Naive B cell (primary cell): ENCODE results near the gene TP53BP1. TPM values are rescaled to one million over a fixed set of nuclear protein-coding genes. Genes with fewer than 3 reads are reported as not detected.
"Not testable (repeated sequence)": the region's sequence is repeated elsewhere in the genome, so short reads cannot be mapped to it uniquely, and the experiment has no call there.

Experiments
- ATAC-seq, 2 donors: fragments of 150-1000 bp; cut with Tn5 transposase; 2 replicates each; pipeline ENCODE4 v1.10.0; 2021; ENCODE audit warnings: low read depth in 2 of 2, mild to moderate bottlenecking in 2 of 2, moderate library complexity in 2 of 2
- DNase-seq: peaks from one replicate; pipeline ENCODE4 v3.0.0; 2022
- H3K27ac Mint-ChIP-seq, 6 donors: one replicate each; pipeline ENCODE4 v1.8.0; 2020 to 2022; ENCODE audit warnings: mild to moderate bottlenecking in 6 of 6, mixed read lengths in 6 of 6, moderate library complexity in 5 of 6, inconsistent platforms in 2 of 6
- H3K27me3 Mint-ChIP-seq, 3 donors: one replicate each; pipeline ENCODE4 v1.8.0; 2021 to 2022; ENCODE audit warnings: mixed read lengths in 3 of 3, mild to moderate bottlenecking in 1 of 3
- H3K36me3 Mint-ChIP-seq, 2 donors: one replicate each; pipeline ENCODE4 v1.8.0; 2020 to 2022; ENCODE audit warnings: mixed read lengths in 2 of 2, inconsistent platforms in 1 of 2, mild to moderate bottlenecking in 1 of 2
- H3K4me1 Mint-ChIP-seq, 3 donors: one replicate each; pipeline ENCODE4 v1.8.0; 2020 to 2022; ENCODE audit warnings: mixed read lengths in 3 of 3, inconsistent platforms in 1 of 3, mild to moderate bottlenecking in 1 of 3, moderate library complexity in 1 of 3
- H3K4me3 Mint-ChIP-seq, 8 donors: one replicate each; pipeline ENCODE4 v1.8.0; 2020 to 2022; ENCODE audit warnings: mild to moderate bottlenecking in 8 of 8, mixed read lengths in 8 of 8, moderate library complexity in 8 of 8, inconsistent platforms in 2 of 8
- H3K9me3 Mint-ChIP-seq, 7 donors: one replicate each; pipeline ENCODE4 v1.8.0; 2020 to 2022; ENCODE audit warnings: mixed read lengths in 7 of 7, mild to moderate bottlenecking in 5 of 7, inconsistent platforms in 2 of 7, moderate library complexity in 1 of 7
- polyA plus RNA-seq, 6 donors: library from polyadenylated mRNA; unstranded; fragments of 300-500 nt; fragmentation: Illumina TruSeq; gene quantifications; one replicate each; pipeline ENCODE4 v1.2.3, GENCODE V29; 2021; ENCODE audit warnings: low read depth in 6 of 6

The TP53BP1 gene
- polyA plus RNA-seq, 6 donors from 2014 or later: 9.2 to 13.7 (median 11.4) TPM

DNA sequence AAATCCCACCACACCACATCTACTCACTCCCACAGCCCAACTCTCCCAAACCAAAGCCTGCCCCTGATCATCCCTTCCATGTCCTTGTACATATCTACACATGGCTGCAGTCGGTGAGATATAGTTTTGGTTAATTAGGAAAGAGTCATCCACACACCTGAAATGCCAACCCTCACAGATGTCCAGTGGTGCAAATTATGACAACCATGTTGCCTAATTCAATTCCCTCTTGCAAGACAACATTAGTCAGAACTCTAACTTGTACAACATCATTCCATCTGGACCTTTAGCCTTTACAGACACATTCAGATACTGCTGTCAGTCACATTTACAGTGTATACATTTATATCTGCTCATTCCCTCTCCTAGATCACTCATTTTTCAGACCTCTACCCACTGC lies 80.9 kb downstream of the TP53BP1 start:
- DNase-seq (no peak), ATAC-seq (no peak)
- peaks cover 41 to 50% of the 10 kb centered on the region in 2 donors for H3K36me3 Mint-ChIP-seq
- no peak overlapping the region for H3K4me3 Mint-ChIP-seq
- no peaks in the 10 kb centered on the region for H3K27me3 Mint-ChIP-seq
- H3K9me3 Mint-ChIP-seq: no peaks in the 10 kb centered on the region
- H3K4me1 Mint-ChIP-seq: peaks cover 0 to 3% (median 3%) of the 10 kb centered on the region in 3 donors
- H3K27ac Mint-ChIP-seq: no peak overlapping the region

DNA sequence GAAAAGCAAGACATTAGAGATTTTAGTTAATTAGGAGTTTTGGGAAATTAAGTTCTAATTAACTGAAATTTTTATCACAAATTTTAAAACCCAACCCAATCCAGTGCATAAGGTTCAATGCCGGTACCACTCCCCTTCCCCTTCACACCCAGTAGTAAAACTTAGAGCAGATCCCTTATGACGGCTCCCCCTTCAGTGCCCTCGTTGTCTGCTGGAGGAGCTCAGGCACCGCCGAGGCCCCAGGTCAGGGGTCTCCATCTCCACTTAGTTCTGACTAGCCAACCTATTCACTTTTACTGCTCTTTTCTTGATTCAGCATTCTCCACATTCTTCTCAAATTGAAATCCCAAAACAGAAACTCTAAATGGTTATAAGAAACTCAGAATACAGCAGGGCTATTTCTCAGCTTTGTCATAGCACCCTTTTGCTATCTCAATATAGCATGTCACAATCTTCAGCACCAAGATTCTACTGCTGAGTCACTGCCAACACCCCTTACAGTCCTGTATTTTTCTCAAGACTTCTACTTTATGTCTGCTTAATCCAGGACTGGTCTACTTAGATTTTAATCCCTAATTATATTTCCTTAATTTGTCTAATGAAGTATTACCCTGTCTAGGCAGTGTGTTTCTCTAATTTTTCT lies 82.3 kb downstream of the TP53BP1 start:
- Mint-ChIP-seq H3K27me3 (no peaks in the 10 kb centered on the region), H3K36me3 (peaks cover 42 to 50% of the 10 kb centered on the region in 2 donors), H3K4me3 (no peak overlapping the region), H3K27ac (peak overlapping the region in 4 of 6 donors; percentile 54 to 94 (median 68)), H3K4me1 (peaks cover 0 to 3% (median 3%) of the 10 kb centered on the region in 3 donors), H3K9me3 (no peaks in the 10 kb centered on the region)
- no peak for DNase-seq
- ATAC-seq: no peak

DNA sequence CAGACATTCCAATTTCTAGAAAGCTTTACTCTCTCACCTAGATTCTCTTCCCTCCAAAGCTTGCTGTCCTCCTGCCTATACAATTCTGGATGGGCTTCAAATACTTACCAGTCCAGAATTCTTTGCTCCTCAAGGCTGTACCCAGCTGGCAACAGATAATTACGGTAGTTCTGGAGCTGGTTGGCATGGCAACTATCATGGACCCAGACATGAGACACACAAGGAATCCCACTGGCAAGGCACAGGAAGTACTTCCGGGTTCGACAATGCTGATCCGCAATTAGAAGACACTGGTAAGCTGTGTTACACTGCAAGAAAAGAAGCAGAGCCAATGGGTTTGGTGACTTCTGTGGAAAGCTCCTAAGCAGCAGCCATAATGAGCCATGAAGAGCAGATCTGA lies 84.2 kb downstream of the TP53BP1 start:
- peaks cover 45 to 52% of the 10 kb centered on the region in 2 donors for H3K36me3 Mint-ChIP-seq
- no peaks in the 10 kb centered on the region for H3K27me3 Mint-ChIP-seq
- DNase-seq (no peak), ATAC-seq (no peak)
- peak overlapping the region in 2 of 6 donors; percentile 33 to 44 for H3K27ac Mint-ChIP-seq
- no peak overlapping the region for H3K4me3 Mint-ChIP-seq
- peaks cover 0 to 3% (median 3%) of the 10 kb centered on the region in 3 donors for H3K4me1 Mint-ChIP-seq
- H3K9me3 Mint-ChIP-seq: no peaks in the 10 kb centered on the region

DNA sequence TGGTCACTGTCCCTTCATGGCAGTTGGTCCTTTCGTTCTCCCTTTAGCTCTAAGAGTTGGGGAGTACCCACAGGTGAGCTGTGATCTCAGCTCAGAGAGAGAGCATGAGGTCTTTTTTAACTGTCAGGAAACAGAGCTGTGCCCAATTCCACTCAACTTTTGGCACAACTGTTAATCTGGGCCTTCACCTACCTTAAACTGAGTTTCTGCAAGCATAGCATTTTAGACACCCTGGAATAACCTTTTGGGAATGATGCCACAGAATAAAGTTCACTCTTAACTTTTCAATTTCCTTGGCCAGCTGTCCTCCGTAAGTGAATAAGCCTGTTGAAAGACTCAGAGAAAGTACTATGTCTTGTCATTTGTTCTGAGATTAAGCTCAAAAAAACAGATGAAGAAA lies 86.1 kb downstream of the TP53BP1 start:
- peaks cover 34 to 45% of the 10 kb centered on the region in 2 donors for H3K36me3 Mint-ChIP-seq
- DNase-seq: no peak
- no peak overlapping the region for H3K4me3 Mint-ChIP-seq
- no peaks in the 10 kb centered on the region for H3K27me3 Mint-ChIP-seq
- no peaks in the 10 kb centered on the region for H3K4me1 Mint-ChIP-seq
- no peak for ATAC-seq
- H3K9me3 Mint-ChIP-seq: no peaks in the 10 kb centered on the region
- H3K27ac Mint-ChIP-seq: peak overlapping the region in 1 of 6 donors; percentile 18

DNA sequence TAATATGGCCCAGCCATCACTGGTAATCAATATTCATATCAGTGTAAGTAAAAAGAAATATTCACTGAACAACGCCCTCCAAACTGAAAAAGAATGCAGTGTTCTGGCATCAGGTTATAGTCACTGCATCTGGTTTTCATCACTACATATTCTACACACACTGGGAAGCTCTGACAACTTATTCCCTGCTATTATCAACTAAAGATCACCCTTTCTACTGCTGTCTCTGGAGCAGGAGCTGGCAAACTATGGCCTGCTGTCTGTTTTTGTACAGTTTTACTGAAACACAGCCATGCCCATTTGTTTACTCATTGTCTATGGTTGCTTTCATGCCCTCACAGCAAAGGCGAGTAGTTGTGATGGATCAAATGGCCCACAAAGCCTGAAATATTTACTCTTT lies 86.8 kb downstream of the TP53BP1 start:
- Mint-ChIP-seq H3K9me3 (no peaks in the 10 kb centered on the region), H3K36me3 (peaks cover 31 to 50% of the 10 kb centered on the region in 2 donors), H3K4me1 (no peaks in the 10 kb centered on the region), H3K4me3 (no peak overlapping the region), H3K27me3 (no peaks in the 10 kb centered on the region), H3K27ac (peak overlapping the region in 1 of 6 donors; percentile 72)
- DNase-seq: no peak
- ATAC-seq: no peak

DNA sequence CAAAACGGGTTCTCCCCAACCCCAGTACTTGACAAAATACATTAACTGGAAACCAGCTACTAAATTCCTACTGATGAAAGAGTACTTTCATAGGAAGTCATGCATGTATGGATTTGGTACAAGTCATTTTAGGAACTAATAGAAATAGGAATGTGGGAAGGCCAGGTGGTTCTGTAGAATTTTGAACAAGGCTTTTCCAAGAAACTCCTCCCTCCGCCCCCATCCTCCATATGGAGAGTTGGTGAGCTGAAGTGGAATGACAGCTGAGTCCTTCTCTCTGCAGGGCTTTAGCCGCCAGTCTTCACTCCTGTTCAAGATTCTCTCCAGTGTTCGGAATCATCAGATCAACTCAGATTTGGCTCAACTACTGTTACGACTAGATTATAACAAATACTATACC lies 88.8 kb downstream of the TP53BP1 start:
- Mint-ChIP-seq H3K4me3 (no peak overlapping the region), H3K27me3 (no peaks in the 10 kb centered on the region), H3K4me1 (no peaks in the 10 kb centered on the region), H3K9me3 (no peaks in the 10 kb centered on the region), H3K27ac (peak overlapping the region in 2 of 6 donors; percentile 20 to 24), H3K36me3 (peaks cover 25 to 50% of the 10 kb centered on the region in 2 donors)
- ATAC-seq (no peak), DNase-seq (no peak)

DNA sequence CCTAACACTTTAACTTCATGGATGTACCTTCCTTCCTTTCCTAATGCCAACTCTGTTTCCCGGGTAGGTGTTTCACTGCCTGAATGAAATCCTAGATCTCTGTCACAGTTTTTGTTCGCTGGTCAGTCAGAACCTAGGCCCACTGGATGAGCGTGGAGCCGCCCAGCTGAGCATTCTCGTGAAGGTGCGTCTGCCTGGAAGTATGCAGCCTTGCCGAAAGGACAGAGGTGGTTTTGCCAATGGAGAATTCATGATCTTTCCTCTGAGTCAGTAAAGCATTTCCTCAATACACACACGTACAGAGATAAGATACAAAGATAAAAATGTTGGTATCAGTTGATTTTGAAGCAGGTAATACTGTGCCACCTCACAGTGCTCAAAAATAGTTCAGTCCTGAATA lies 89.3 kb downstream of the TP53BP1 start:
- ATAC-seq (no peak), DNase-seq (no peak)
- Mint-ChIP-seq H3K27ac (peak overlapping the region in 3 of 6 donors; percentile 1 to 31 (median 30)), H3K9me3 (no peaks in the 10 kb centered on the region), H3K4me1 (no peaks in the 10 kb centered on the region), H3K27me3 (no peaks in the 10 kb centered on the region), H3K4me3 (peak overlapping the region in 1 of 8 donors; percentile 18), H3K36me3 (peaks cover 20 to 45% of the 10 kb centered on the region in 2 donors)

DNA sequence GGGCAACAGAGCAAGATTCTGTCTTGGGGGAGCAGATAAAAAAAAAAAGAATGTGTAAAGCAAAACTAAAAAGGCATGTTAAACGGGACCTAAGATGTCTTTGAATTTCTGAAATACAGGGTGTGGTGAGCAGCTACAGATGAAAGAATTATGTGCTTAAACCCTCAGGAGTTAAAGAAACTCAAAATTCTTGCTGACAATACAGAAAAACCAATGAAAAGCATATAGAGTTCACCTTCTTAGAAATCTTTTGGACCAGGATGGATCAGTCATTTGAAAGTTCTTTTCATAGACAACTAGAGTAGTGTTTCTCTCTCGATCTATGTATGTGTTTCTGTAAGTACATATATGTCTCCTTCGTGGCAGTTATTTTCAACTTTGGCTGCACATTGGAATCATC lies 90.7 kb downstream of the TP53BP1 start:
- peaks cover 12 to 38% of the 10 kb centered on the region in 2 donors for H3K36me3 Mint-ChIP-seq

DNA sequence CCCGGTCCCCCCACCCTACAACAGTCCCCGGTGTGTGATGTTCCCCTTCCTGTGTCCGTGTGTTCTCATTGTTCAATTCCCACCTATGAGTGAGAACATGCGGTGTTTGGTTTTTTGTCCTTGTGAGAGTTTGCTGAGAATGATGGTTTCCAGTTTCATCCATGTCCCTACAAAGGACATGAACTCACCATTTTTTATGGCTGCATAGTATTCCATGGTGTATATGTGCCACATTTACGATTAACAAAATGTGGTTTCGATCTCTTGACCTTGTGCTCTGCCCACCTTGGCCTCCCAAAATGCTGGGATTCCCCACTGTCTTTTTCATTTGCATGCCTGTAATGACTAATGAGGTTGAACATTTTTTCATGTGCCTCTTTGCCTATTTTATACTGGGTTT lies 99.4 kb downstream of the TP53BP1 start:
- H3K9me3 Mint-ChIP-seq, H3K27ac Mint-ChIP-seq, H3K27me3 Mint-ChIP-seq, H3K4me1 Mint-ChIP-seq, H3K4me3 Mint-ChIP-seq, ATAC-seq, DNase-seq: not testable (repeated sequence)
- peaks cover 8 to 32% of the 10 kb centered on the region in 2 donors for H3K36me3 Mint-ChIP-seq

More for the DNA sequence above, 90.7 kb downstream of the TP53BP1 start:
- no peaks in the 10 kb centered on the region for H3K27me3 Mint-ChIP-seq
- H3K4me3 Mint-ChIP-seq: no peak overlapping the region
- ATAC-seq (no peak), DNase-seq (no peak)
- H3K27ac Mint-ChIP-seq: peak overlapping the region in 1 of 6 donors; percentile 28
- H3K9me3 Mint-ChIP-seq: no peaks in the 10 kb centered on the region
- H3K4me1 Mint-ChIP-seq: no peaks in the 10 kb centered on the region

DNA sequence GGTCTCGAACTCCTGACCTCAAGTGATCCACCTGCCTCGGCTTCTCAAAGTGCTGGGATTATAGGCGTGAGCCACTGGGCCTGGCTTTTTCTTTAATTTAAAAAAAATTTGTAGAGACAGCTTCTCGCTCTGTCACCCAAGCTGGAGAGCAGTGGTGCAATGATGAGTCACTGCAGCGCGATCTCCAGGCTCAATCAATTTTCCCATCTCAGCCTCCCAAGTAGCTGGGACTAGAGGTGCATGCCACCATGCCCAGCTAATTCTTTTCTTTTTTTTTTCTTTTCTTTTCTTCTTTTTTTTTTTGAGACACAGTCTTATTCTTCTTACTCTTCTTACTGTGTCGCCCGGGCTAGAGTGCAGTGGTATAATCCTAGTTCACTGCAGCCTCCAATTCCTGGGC lies 102.2 kb downstream of the TP53BP1 start:
- H3K4me3 Mint-ChIP-seq: no peak overlapping the region
- no peaks in the 10 kb centered on the region for H3K9me3 Mint-ChIP-seq
- DNase-seq: no peak
- H3K27me3 Mint-ChIP-seq: no peaks in the 10 kb centered on the region
- H3K27ac Mint-ChIP-seq: peak overlapping the region in 2 of 6 donors; percentile 9 to 89
- peaks cover 11 to 15% of the 10 kb centered on the region in 2 donors for H3K36me3 Mint-ChIP-seq
- no peaks in the 10 kb centered on the region for H3K4me1 Mint-ChIP-seq
- no peak for ATAC-seq

DNA sequence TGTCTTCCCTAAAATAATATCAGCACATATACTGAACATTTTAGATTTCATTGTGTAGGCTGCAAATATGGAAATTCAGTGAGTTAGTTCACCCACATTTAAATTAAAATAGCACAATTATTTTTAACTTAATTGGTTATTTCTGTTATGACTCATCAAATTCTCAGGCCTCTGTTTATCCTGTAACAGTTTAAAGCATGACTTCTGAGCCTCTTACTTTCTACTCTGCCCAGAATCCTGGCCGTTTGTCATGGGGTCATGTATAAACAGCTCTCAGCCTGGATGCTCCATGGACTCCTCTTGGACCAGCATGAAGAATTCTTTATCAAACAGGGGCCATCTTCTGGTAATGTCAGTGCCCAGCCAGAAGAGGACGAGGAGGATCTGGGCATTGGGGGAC lies 109.9 kb downstream of the TP53BP1 start:
- no peak for ATAC-seq
- peaks cover 19 to 26% of the 10 kb centered on the region in 2 donors for H3K36me3 Mint-ChIP-seq
- H3K4me1 Mint-ChIP-seq: peaks cover 0 to 5% (median 4%) of the 10 kb centered on the region in 3 donors
- no peaks in the 10 kb centered on the region for H3K27me3 Mint-ChIP-seq
- peak overlapping the region in 2 of 6 donors; percentile 17 to 59 for H3K27ac Mint-ChIP-seq
- peaks cover 0 to 1% (median 0%) of the 10 kb centered on the region in 7 donors for H3K9me3 Mint-ChIP-seq
- H3K4me3 Mint-ChIP-seq: no peak overlapping the region
- DNase-seq: no peak

DNA sequence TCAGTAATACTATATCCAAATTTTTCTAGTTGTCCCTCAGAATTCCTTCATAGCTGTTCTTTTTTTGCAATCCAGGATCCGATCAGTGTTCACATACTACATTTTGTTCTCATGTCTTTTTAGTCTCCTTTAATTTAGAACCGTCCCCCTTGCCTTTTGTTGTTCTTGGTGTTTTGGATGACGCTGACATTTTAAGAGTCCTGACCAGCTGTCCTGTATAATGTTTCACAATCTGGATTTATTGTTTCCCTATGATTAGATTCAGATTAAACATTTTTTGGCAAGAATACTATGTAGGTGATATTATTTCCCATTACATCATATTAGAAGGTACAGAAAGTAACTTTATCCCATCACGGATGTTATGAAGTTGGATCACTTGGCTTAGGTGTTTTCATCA lies 110.6 kb downstream of the TP53BP1 start:
- Mint-ChIP-seq H3K27ac (no peak overlapping the region), H3K27me3 (no peaks in the 10 kb centered on the region), H3K9me3 (peaks cover 0 to 1% (median 0%) of the 10 kb centered on the region in 7 donors), H3K4me3 (no peak overlapping the region), H3K4me1 (peaks cover 0 to 11% (median 5%) of the 10 kb centered on the region in 3 donors), H3K36me3 (peaks cover 26 to 33% of the 10 kb centered on the region in 2 donors)
- ATAC-seq (no peak), DNase-seq (no peak)

DNA sequence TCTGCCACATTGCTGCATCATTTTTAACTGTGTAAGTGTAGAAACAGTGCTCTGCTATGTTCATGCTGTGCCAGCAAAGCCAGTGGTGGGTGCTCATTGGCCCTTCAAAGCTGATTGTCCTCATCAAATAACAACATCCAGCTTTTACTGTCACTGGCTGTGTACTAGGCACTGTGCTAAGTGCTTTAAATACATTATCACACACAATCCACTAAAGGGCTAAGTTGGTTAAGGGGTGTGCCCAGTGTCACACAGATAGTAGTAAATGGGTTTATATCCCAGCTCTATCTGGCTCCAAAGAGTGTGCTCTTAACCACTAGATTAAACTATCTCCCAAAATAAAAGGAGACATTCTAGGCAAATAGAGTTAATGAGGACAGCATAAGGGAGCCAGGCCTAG lies 114.4 kb downstream of the TP53BP1 start:
- H3K27ac Mint-ChIP-seq: peak overlapping the region in 2 of 6 donors; percentile 38 to 56
- H3K36me3 Mint-ChIP-seq: peaks cover 10 to 14% of the 10 kb centered on the region in 2 donors
- DNase-seq: no peak
- peaks cover 9 to 12% (median 12%) of the 10 kb centered on the region in 3 donors for H3K4me1 Mint-ChIP-seq
- no peaks in the 10 kb centered on the region for H3K27me3 Mint-ChIP-seq
- peaks cover 0 to 1% (median 0%) of the 10 kb centered on the region in 7 donors for H3K9me3 Mint-ChIP-seq
- H3K4me3 Mint-ChIP-seq: no peak overlapping the region
- ATAC-seq: no peak

DNA sequence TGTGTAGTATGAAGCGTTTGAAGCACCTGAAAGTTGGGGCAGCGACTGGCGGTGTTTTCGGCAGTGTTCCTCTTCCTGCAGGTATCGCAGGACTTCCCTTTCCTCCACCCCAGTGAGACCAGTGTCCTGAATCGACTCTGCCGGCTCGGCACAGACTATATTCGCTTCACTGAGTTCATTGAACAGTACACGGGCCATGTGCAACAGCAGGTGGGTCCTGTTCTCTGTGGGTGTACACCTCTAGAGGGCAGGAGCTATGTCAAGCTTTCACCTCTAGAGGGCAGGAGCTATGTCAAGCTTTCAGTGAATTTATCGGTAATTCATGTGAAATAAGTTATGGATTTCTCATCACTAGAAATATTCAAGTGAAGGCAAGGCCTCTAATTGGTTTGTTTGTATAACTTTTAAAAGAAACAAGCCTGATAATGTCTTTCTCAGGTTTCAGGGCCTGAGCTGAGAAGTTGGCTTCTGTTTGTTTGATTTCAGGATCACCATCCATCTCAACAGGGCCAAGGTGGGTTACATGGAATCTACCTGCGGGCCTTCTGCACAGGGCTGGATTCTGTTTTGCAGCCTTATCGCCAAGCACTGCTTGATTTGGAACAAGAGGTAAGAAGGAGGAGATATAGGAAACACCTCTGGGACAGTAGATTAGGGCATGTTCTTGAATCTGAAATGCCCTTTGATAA lies 116.8 kb downstream of the TP53BP1 start:
- no peaks in the 10 kb centered on the region for H3K27me3 Mint-ChIP-seq
- peaks cover 8 to 10% of the 10 kb centered on the region in 2 donors for H3K36me3 Mint-ChIP-seq
- H3K4me3 Mint-ChIP-seq: peak overlapping the region in 1 of 8 donors; percentile 34
- ATAC-seq (peak; percentile 74 to 77), DNase-seq (peak; percentile 31)
- H3K9me3 Mint-ChIP-seq: peaks cover 0 to 1% (median 0%) of the 10 kb centered on the region in 7 donors
- peak overlapping the region in 4 of 6 donors; percentile 16 to 87 (median 50) for H3K27ac Mint-ChIP-seq
- peaks cover 21 to 28% (median 24%) of the 10 kb centered on the region in 3 donors for H3K4me1 Mint-ChIP-seq
